ENCODE measurements around the gene JCAD. TPM values are rescaled to one million over a fixed set of nuclear protein-coding genes. Genes with fewer than 3 reads are reported as not detected.

JCAD gene
- total RNA-seq, 4 donors from 2014 or later, result 33.6 to 65.2 (median 53.3) TPM

DNA sequence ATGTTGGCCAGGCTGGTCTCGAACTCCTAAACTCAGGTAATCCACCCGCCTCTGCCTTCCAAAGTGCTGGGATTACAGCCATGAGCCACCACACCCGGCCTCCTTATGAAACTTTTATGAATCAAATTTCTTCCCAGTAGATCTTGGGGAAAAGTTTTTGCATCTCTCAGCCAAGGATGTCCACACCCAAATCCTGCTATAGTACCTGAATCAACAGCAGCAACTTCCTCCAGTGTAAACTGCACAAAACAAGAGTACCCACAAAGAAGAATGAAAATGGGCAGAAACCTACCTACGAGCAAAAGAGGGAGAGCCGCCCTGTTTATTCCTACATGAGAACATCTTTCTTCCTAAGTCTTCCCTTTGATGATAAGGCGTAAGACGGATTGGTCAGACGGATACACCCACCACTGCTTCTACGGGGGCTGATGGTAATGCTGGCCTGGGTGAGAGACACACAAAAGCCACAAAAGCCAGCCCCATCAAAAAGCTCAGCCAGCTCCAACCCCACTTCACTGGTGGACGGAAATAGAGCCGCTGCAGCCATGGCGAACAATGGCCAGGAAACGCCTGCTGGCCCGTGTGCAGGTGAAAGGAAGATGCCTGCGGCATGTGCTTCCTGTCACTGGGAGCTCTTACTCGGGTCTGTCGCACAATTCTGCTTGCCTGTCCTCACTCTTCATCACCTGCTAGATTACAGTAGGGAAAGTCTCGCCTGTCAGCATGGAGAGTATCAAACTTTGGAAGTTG, 10.4 kb downstream of the JCAD start:
- Histone ChIP-seq H3K27me3 (no peaks in the 10 kb centered on the region), H3K27ac (replicated peaks in 1 of 4) (peak overlapping the region in 2 of 4 donors; percentile 20 to 51), H3K4me3 (no peak overlapping the region), H3K9me3 (no peaks in the 10 kb centered on the region), H3K36me3 (peaks cover 0 to 39% (median 26%) of the 10 kb centered on the region in 4 donors), H3K4me1 (peaks cover 0 to 34% (median 10%) of the 10 kb centered on the region in 4 donors)
- TF ChIP-seq EP300 (IDR thresholded peaks at IDR 0.05) (no peak), POLR2AphosphoS5 (IDR thresholded peaks at IDR 0.05) (peak; percentile 43 to 57)
- WGBS, result 70% methylated on average over 18 of the region's 18 CpGs
- no peak for DNase-seq (ENCODE audit: extremely low spot score)
- intact Hi-C loops (cut with DNase I), result no loop called here

- peaks cover 1 to 39% (median 9%) of the 10 kb centered on the region in 4 donors for H3K4me1 ChIP-seq
- no peaks in the 10 kb centered on the region for H3K27me3 ChIP-seq
- H3K4me3 ChIP-seq, result no peak overlapping the region
- intact Hi-C loops (cut with DNase I), result no loop called here
- no peak for DNase-seq (ENCODE audit: extremely low spot score)
- no peaks in the 10 kb centered on the region for H3K9me3 ChIP-seq
- 86% methylated on average over 11 of the region's 11 CpGs for WGBS
- H3K27ac ChIP-seq (replicated peaks in 1 of 4), result peak overlapping the region in 2 of 4 donors; percentile 20 to 51
- TF ChIP-seq EP300 (IDR thresholded peaks at IDR 0.05) (no peak), POLR2A (IDR thresholded peaks at IDR 0.05; ENCODE audit: low read depth) (no peak), POLR2AphosphoS5 (IDR thresholded peaks at IDR 0.05) (no peak)
- TF ChIP-seq, protein P1, sequence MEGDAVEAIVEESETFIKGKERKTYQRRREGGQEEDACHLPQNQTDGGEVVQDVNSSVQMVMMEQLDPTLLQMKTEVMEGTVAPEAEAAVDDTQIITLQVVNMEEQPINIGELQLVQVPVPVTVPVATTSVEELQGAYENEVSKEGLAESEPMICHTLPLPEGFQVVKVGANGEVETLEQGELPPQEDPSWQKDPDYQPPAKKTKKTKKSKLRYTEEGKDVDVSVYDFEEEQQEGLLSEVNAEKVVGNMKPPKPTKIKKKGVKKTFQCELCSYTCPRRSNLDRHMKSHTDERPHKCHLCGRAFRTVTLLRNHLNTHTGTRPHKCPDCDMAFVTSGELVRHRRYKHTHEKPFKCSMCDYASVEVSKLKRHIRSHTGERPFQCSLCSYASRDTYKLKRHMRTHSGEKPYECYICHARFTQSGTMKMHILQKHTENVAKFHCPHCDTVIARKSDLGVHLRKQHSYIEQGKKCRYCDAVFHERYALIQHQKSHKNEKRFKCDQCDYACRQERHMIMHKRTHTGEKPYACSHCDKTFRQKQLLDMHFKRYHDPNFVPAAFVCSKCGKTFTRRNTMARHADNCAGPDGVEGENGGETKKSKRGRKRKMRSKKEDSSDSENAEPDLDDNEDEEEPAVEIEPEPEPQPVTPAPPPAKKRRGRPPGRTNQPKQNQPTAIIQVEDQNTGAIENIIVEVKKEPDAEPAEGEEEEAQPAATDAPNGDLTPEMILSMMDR (IDR thresholded peaks at IDR 0.05), result no peak
- H3K36me3 ChIP-seq, result peaks cover 0 to 44% (median 28%) of the 10 kb centered on the region in 4 donors
These were observed 11.4 kb downstream of the JCAD start for GRCh38 chr10:30047924-30048531.

DNA sequence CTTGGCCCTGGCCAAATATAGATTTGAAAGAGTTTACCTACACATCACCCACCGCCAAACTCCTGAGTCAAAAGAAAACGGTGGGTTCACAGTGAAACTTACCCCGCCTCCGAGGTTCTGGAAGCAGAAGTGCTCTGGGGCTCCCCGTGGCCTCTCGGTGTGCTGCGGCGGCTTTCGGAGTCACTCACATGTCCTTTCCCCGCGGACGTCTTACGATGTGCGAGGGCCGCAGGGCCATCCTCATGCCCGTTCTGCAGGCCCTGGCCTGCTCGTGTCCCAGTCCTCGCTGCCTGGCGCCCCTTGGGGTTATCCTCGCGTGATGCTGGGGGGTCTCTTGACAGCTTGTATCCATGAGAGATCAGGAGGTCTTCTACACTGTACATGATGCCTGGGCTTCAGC, 12.0 kb downstream of the JCAD start:
- Histone ChIP-seq H3K9me3 (no peaks in the 10 kb centered on the region), H3K4me1 (peaks cover 5 to 42% (median 12%) of the 10 kb centered on the region in 4 donors), H3K36me3 (peaks cover 0 to 44% (median 26%) of the 10 kb centered on the region in 4 donors), H3K27me3 (no peaks in the 10 kb centered on the region), H3K27ac (replicated peaks in 1 of 4) (no peak overlapping the region), H3K4me3 (no peak overlapping the region)
- WGBS, result 92% methylated on average over 20 of the region's 21 CpGs
- intact Hi-C loops (cut with DNase I), result no loop called here
- no peak for TF ChIP-seq POLR2AphosphoS5 (IDR thresholded peaks at IDR 0.05)
- TF ChIP-seq, protein P1 (IDR thresholded peaks at IDR 0.05), result no peak
- no peak for TF ChIP-seq POLR2A (IDR thresholded peaks at IDR 0.05; ENCODE audit: low read depth)
- no peak for TF ChIP-seq EP300 (IDR thresholded peaks at IDR 0.05)
- DNase-seq (ENCODE audit: extremely low spot score), result no peak

DNA sequence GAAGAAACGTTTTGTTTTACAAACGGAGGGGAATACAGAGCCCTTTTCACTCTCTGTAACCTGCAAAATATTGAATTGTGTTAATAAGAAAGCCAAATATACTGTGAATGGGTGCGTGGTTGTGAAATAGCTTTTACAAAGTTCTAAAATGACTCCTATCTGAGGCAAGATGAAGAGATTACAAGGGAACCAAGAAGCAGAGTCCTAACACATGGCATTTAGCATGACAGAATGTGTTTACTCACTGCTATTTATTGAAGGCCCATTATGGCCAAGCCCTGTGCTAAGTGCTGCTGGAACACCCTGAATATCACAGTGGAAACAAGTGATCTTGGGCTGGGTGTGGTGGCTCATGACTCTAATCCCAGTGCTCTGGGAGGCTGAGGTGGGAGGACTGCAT, 12.9 kb downstream of the JCAD start:
- Histone ChIP-seq H3K27me3 (no peaks in the 10 kb centered on the region), H3K9me3 (no peaks in the 10 kb centered on the region), H3K36me3 (peaks cover 0 to 44% (median 24%) of the 10 kb centered on the region in 4 donors), H3K27ac (replicated peaks in 1 of 4) (no peak overlapping the region), H3K4me1 (peaks cover 5 to 43% (median 17%) of the 10 kb centered on the region in 4 donors), H3K4me3 (no peak overlapping the region)
- no peak for DNase-seq (ENCODE audit: extremely low spot score)
- intact Hi-C loops (cut with DNase I), result no loop called here
- TF ChIP-seq POLR2A (IDR thresholded peaks at IDR 0.05; ENCODE audit: low read depth) (no peak), POLR2AphosphoS5 (IDR thresholded peaks at IDR 0.05) (no peak), EP300 (IDR thresholded peaks at IDR 0.05) (no peak)
- TF ChIP-seq, protein P1 (IDR thresholded peaks at IDR 0.05), result no peak
- 82% methylated on average over 3 of the region's 3 CpGs for WGBS

GRCh38 chr10:30045961-30046360, 13.4 kb downstream of the JCAD start:
- WGBS, result 94% methylated on average over 7 of the region's 7 CpGs

More at GRCh38 chr10:30045961-30046360, 13.4 kb downstream of the JCAD start:
- intact Hi-C loops (cut with DNase I), result no loop called here
- Histone ChIP-seq H3K9me3 (no peaks in the 10 kb centered on the region), H3K4me1 (peaks cover 5 to 46% (median 18%) of the 10 kb centered on the region in 4 donors), H3K27me3 (no peaks in the 10 kb centered on the region), H3K27ac (replicated peaks in 1 of 4) (no peak overlapping the region), H3K36me3 (peaks cover 0 to 46% (median 24%) of the 10 kb centered on the region in 4 donors), H3K4me3 (no peak overlapping the region)
- TF ChIP-seq POLR2A (IDR thresholded peaks at IDR 0.05; ENCODE audit: low read depth), result no peak
- no peak for TF ChIP-seq EP300 (IDR thresholded peaks at IDR 0.05)
- TF ChIP-seq, protein P1 (IDR thresholded peaks at IDR 0.05), result no peak
- TF ChIP-seq POLR2AphosphoS5 (IDR thresholded peaks at IDR 0.05), result no peak
- no peak for DNase-seq (ENCODE audit: extremely low spot score)

Data from esophagus muscularis mucosa (tissue), 4 donors.